GM19455 (cell line): ENCODE measurements around the gene MYL9.
"Not testable (repeated sequence)": the region's sequence is repeated elsewhere in the genome, so short reads cannot be mapped to it uniquely, and the experiment has no call there.

Source experiments
- ATAC-seq: cut with Tn5 transposase; IDR thresholded peaks from one replicate; pipeline ENCODE4 v1.9.1; 2021; ENCODE audit not compliant: unreplicated experiment

Gene MYL9

GRCh38 chr20:36541227-36541767 is at the start of gene MYL9:
MYL9 (plus strand) TSS chr20:36541519; CDS start chr20:36544885, 3,366 bp downstream.
- no peak for ATAC-seq

- ATAC-seq, result no peak
Measured at GRCh38 chr20:36491901-36492617, 49.3 kb upstream of the MYL9 start.

- no peak for ATAC-seq
Measured at GRCh38 chr20:36493051-36493800, 48.1 kb upstream of the MYL9 start.

DNA sequence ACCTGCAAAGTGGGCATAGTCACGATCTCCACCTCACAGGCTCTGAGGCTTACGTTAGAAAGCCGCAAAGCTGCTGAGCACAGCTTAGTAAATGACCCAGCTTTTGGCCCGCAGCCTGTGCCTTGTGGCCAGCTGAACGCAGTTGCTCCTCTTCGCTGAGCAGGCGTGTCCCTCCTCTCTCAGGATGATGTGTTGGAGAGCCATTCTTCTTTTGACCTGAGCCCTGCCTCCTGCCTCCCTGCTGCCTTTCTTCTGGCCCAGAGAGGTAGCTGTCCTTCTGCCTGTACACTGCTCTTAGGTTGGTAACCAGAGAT is 47.6 kb upstream of the MYL9 start:
- ATAC-seq, result no peak

- ATAC-seq, result no peak
Measured at GRCh38 chr20:36496707-36497669, 44.3 kb upstream of the MYL9 start.

GRCh38 chr20:36497856-36498255 is 43.5 kb upstream of the MYL9 start:
- no peak for ATAC-seq

GRCh38 chr20:36498386-36499179 is 42.7 kb upstream of the MYL9 start:
- ATAC-seq, result no peak

GRCh38 chr20:36499211-36499610 is 42.1 kb upstream of the MYL9 start:
- ATAC-seq, result no peak

DNA sequence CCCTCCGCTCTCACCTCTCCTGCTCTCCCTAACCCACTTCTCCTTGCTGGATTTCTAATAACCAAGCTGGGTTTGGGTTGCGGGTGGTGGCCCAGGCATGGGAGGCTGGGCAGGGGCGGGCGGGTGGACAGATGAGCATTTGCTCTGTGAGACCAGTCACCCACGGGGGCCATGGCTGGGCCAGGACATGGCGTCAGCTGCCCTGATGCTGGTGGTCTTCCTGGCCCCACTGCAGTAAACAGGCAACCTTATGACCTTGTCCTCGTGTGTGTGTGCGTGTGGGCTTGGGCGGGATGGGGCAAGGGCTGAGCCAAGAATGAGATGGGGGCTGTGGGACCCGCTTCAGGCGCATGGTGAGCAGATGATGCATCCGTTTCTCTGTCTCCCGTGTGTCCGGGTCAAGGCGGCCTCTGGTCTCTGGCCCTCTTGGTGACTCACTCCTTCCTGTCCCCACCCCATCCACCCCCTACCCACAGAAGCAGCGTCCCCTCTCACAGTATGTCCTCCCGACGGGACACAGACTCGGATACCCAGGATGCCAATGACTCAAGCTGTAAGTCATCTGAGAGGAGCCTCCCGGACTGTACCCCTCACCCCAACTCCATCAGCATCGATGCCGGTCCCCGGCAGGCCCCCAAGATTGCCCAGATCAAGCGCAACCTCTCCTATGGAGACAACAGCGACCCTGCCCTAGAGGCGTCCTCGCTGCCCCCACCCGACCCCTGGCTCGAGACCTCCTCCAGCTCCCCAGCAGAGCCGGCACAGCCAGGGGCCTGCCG is 41.4 kb upstream of the MYL9 start:
- ATAC-seq, result no peak

GRCh38 chr20:36501367-36502006 is 39.8 kb upstream of the MYL9 start:
- no peak for ATAC-seq

- ATAC-seq, result no peak
Measured at GRCh38 chr20:36504295-36504694, 37.0 kb upstream of the MYL9 start.

GRCh38 chr20:36506253-36506652 is 35.1 kb upstream of the MYL9 start:
- ATAC-seq, result no peak

DNA sequence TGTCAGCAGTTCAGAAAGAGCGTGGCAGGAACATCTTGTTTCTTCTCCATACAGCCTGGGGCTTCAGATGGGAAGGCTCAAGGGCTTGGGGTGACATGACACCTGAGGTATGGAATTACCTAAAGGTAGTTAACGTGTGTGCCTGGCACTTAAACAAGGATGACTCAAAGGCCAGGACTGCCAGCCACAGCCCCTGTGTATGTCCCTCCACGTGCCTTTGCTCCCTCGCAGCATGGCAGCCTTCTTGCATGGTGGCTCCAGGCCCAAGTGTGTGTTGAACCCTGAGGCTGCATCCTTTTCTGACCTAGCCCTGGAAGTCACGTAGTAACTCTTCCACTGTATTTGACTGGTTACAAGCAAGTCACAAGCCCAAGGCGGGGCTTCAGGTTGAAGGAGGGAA is 33.6 kb upstream of the MYL9 start:
- no peak for ATAC-seq

DNA sequence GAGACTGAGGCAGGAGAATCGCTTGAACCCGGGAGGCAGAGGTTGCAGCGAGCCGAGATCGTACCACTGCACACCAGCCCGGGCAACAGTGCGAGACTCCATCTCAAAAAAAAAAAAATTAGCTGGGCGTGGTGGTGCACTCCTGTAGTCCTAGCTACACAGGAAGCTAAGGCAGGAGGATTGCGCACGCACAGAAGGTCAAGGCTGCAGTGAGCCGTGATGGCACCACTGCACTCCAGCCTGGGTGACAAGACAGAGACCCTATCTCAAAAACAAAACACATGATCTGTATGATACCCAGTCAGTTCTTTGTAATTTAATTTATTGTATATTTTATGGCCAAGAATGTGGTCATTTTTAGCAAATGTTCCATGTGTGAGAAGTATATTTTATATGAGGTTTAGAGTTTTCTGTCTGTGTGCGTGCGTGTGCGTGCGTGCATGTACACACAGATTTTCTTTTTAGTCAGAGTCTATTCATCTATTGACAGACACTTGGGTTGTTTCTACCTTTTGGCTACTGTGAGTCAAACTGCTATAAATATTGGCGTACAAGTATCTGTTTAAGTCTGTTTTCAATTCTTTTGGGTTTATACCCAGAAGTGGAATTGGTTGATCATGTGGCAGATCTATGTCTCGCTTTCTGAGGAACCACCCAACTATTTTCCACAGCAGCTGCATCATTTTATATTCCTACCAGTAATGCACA is 22.2 kb upstream of the MYL9 start:
- no peak for ATAC-seq

DNA sequence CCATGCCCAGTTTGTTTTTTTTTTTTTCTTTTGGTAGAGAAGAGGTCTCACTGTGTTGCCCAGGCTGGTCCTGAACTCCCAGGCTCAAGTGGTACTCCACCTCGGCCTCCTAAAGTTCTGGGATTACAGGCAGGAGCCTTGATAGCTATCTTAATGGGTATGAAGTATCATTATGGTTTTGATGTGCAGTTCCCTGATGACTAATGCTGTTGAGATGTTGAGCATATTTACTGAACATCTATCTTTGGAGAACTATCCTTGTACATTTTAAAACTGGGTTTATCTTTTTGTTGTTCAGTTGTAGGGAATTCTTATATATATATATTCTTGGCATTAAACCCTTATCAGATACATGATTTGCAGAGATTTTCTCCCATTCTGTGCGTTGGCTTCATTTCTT is 21.4 kb upstream of the MYL9 start:
- no peak for ATAC-seq

DNA sequence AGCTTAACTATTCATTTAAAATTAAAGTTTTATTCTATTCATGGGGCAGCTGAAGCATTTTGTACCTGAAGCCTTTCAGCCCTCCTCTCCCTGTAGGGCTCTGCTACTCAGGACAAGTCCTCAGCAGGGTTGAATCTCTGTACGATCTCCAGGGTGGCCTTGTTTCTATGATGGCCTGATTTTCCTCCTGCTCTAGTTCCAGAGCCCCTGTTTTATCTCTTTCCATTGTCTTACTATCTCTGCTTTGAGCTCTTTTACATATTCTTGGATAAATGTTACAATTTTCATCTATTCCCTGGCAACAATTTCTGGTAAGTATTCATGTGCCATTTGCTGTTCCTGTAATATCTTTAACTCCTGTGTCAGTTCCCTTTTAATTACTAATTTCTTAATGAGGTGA is 19.8 kb upstream of the MYL9 start:
- no peak for ATAC-seq

DNA sequence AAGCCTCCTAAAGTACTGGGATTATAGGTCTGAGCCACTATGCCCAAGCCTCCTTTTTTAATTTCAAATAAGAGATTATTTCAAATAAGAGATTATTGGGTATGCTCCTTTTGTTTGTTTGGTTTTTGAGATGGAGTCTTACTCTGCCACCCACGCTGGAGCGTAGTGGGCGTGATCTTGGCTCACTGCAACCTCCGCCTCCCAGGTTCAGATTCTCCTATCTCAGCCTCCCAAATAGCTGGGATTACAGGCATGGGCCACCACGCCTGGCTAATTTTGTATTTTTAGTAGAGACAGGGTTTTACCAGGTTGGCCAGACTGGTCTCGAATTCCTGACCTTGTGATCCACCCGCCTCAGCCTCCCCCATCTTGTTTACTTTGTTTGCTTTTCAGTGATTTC is 18.9 kb upstream of the MYL9 start:
- not testable (repeated sequence) for ATAC-seq

DNA sequence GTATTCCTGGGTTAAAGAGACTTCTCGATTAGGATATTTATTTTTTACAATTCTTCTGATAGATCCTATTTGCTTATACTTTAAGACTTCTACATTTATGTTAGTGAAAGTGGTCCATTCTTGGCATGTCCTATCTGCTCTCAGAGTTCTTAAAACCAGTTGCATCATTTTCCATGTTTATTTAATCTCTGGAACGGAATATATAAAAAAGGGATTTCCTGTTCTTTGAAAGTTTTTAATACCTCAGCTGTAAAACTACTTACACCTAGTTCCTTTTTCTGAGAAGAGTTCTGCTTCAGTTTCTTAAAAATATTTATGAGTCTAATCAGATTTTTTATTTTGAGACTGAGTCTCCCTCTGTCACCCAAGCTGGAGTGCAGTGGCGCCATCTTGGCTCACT is 18.0 kb upstream of the MYL9 start:
- no peak for ATAC-seq
